Neuronal stem cell (in vitro differentiated cells): ENCODE data around the gene ULK4.
"Not testable (repeated sequence)": the region's sequence is repeated elsewhere in the genome, so short reads cannot be mapped to it uniquely, and the experiment has no call there.

ENCODE experiments used
- DNase-seq: peaks from one replicate; pipeline ENCODE4 v3.0.0-alpha.2; 2013; ENCODE audit warnings: low spot score
- H2AFZ ChIP-seq: one replicate; pipeline ENCODE4 v1.6.1; 2013; ENCODE audit warnings: mild to moderate bottlenecking, low read length, inconsistent platforms
- H2AK5ac ChIP-seq: 2 replicates; pipeline ENCODE4 v1.6.1; 2013; ENCODE audit warnings: low read depth, mild to moderate bottlenecking, inconsistent platforms, low read length, moderate library complexity, mixed read lengths
- H2BK120ac ChIP-seq: 2 replicates; pipeline ENCODE4 v1.6.1; 2013; ENCODE audit warnings: low read depth, mild to moderate bottlenecking, inconsistent platforms, low read length, moderate library complexity, mixed read lengths
- H2BK12ac ChIP-seq: one replicate; pipeline ENCODE4 v1.6.1; 2013; ENCODE audit warnings: low read length, inconsistent platforms
- H2BK15ac ChIP-seq: 2 replicates; pipeline ENCODE4 v1.6.1; 2013; ENCODE audit warnings: mild to moderate bottlenecking, low read length, inconsistent platforms, mixed read lengths
- H2BK5ac ChIP-seq: one replicate; pipeline ENCODE4 v1.6.1; 2013; ENCODE audit warnings: inconsistent platforms, mild to moderate bottlenecking, low read length, moderate library complexity
- H3K14ac ChIP-seq: one replicate; pipeline ENCODE4 v1.6.1; 2013; ENCODE audit warnings: low read length, inconsistent platforms
- H3K18ac ChIP-seq: 2 replicates; pipeline ENCODE4 v1.6.1; 2013; ENCODE audit warnings: low read length, inconsistent platforms
- H3K23ac ChIP-seq: 2 replicates; pipeline ENCODE4 v1.6.1; 2013; ENCODE audit warnings: low read depth, mild to moderate bottlenecking, mixed read lengths, low read length, inconsistent platforms; ENCODE audit not compliant: poor library complexity
- H3K27ac ChIP-seq: replicated peaks from 3 replicates; pipeline ENCODE4 v1.5.1; 2013; ENCODE audit warnings: low read length, inconsistent platforms
- H3K27me3 ChIP-seq, 3 experiments: 2 replicates each; pipeline ENCODE4 v1.6.1; 2013; ENCODE audit warnings: low read length in 3 of 3, mild to moderate bottlenecking in 2 of 3, inconsistent platforms in 1 of 3, low read depth in 1 of 3, mixed read lengths in 1 of 3, moderate library complexity in 1 of 3; ENCODE audit not compliant: control insufficient read depth in 3 of 3, insufficient read depth in 3 of 3
- H3K36me3 ChIP-seq, 2 donors: replicated peaks in 1 of 2; 2 replicates each; pipeline ENCODE4 v1.6.1; 2013; ENCODE audit warnings: low read length in 2 of 2; ENCODE audit not compliant: control insufficient read depth in 2 of 2, insufficient read depth in 2 of 2
- H3K4ac ChIP-seq: 2 replicates; pipeline ENCODE4 v1.6.1; 2013; ENCODE audit warnings: inconsistent platforms, mild to moderate bottlenecking, low read length, moderate library complexity
- H3K4me1 ChIP-seq, 2 donors: 1 replicate in 1 of 2; 2 replicates in 1 of 2; pipeline ENCODE4 v1.6.1; 2013; ENCODE audit warnings: low read length in 2 of 2, low read depth in 1 of 2; ENCODE audit not compliant: control insufficient read depth in 2 of 2, insufficient read depth in 1 of 2
- H3K4me2 ChIP-seq: one replicate; pipeline ENCODE4 v1.6.1; 2013; ENCODE audit warnings: mild to moderate bottlenecking, low read length, inconsistent platforms; ENCODE audit not compliant: insufficient read depth, poor library complexity, severe bottlenecking
- H3K4me3 ChIP-seq, 2 donors: 2 replicates each; pipeline ENCODE4 v1.5.1; 2013; ENCODE audit warnings: low read length in 2 of 2, mild to moderate bottlenecking in 2 of 2, inconsistent platforms in 1 of 2, moderate library complexity in 1 of 2
- H3K79me1 ChIP-seq: one replicate; pipeline ENCODE4 v1.6.1; 2013; ENCODE audit warnings: low read depth, mild to moderate bottlenecking, inconsistent platforms, low read length, moderate library complexity
- H3K9ac ChIP-seq: one replicate; pipeline ENCODE4 v1.6.1; 2013; ENCODE audit warnings: mild to moderate bottlenecking, low read depth, low read length, inconsistent platforms; ENCODE audit not compliant: poor library complexity
- H3K9me3 ChIP-seq, 2 donors: replicated peaks in 1 of 2; 2 replicates each; pipeline versions ENCODE3 to v1.6.1; 2013; ENCODE audit warnings: low read length in 2 of 2, mild to moderate bottlenecking in 2 of 2, inconsistent platforms in 1 of 2, low read depth in 1 of 2, mixed read lengths in 1 of 2, moderate library complexity in 1 of 2; ENCODE audit not compliant: control insufficient read depth in 2 of 2, insufficient read depth in 1 of 2
- H4K8ac ChIP-seq: one replicate; pipeline ENCODE4 v1.6.1; 2013; ENCODE audit warnings: low read depth, mild to moderate bottlenecking, inconsistent platforms, low read length, moderate library complexity
- H4K91ac ChIP-seq: one replicate; pipeline ENCODE4 v1.6.1; 2013; ENCODE audit warnings: low read length, low read depth, mild to moderate bottlenecking, inconsistent platforms; ENCODE audit not compliant: poor library complexity
- WGBS, 2 donors: extraction: QIAGEN DNeasy Blood & Tissue Kit; methylation state at CpG; one replicate each; pipeline ENCODE4 v1.1.7; 2013; ENCODE audit warnings: missing lambda C conversion rate in 2 of 2, mixed read lengths in 1 of 2; ENCODE audit not compliant: insufficient read length in 2 of 2, insufficient replicate concordance in 1 of 2; ENCODE audit errors: extremely low coverage in 2 of 2; 5-methylcytosine and 5-hydroxymethylcytosine counted together

Gene ULK4

DNA sequence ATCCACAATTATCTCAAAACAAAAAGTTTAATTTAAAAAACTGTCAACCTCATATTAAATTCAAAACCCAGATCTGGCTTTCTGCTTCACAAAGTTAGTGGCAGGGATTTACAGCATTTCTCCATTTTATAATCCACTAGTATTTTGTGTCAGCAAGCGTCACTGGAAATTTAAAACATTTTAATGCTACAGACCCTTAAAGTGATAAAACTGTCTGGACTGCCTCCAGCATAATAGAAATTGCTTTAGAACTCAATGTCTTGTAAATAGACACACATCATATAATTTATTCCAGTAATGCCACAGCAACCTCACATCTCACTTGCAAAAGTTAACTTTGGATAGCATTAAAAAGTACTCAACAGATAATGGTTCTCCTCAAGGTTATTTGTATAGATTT is 116.1 kb downstream of the ULK4 start:
- Histone ChIP-seq H3K4me1 (no peaks in the 10 kb centered on the region), H3K9me3 (peaks cover 0 to 12% of the 10 kb centered on the region in 2 donors), H3K4me2 (no peak overlapping the region), H2AK5ac (no peak overlapping the region), H3K18ac (no peak overlapping the region), H3K36me3 (no peaks in the 10 kb centered on the region), H3K9ac (no peak overlapping the region), H2BK15ac (no peak overlapping the region), H2BK120ac (no peak overlapping the region), H3K27ac (no peak overlapping the region), H3K23ac (no peak overlapping the region), H3K27me3 (no peaks in the 10 kb centered on the region), H3K79me1 (peaks cover 2% of the 10 kb centered on the region), H3K14ac (no peak overlapping the region), H3K4ac (no peak overlapping the region), H2BK5ac (no peak overlapping the region), H2BK12ac (no peak overlapping the region), H3K4me3 (no peak overlapping the region), H4K91ac (no peak overlapping the region), H2AFZ (no peak overlapping the region), H4K8ac (no peak overlapping the region)
- WGBS, 2 donors, result no CpG with 5 or more reads among the region's 1 CpG
- no peak for DNase-seq

DNA sequence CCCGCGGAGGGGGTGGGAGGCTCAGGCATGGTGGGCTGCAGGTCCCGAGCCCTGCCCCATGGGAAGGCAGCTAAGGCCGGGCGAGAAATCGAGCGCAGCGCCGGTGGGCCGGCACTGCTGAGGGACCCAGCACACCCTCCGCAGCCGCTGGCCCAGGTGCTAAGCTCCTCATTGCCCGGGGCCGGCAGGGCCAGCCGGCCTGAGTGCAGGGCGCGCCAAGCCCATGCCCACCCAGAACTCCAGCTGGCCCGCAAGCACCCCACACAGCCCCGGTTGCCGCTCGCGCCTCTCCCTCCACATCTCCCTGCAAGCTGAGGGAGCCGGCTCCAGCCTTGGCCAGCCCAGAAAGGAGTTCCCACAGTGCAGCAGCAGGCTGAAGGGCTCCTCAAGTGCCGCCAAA is 117.6 kb downstream of the ULK4 start:
- H3K4me1 ChIP-seq, H2BK15ac ChIP-seq, H3K18ac ChIP-seq, H3K4me3 ChIP-seq, H2BK5ac ChIP-seq, H3K9ac ChIP-seq, H2BK120ac ChIP-seq, H2BK12ac ChIP-seq, H3K36me3 ChIP-seq, H4K8ac ChIP-seq, H2AFZ ChIP-seq, H3K23ac ChIP-seq, H3K27me3 ChIP-seq, H3K27ac ChIP-seq, H3K79me1 ChIP-seq, H3K4me2 ChIP-seq, H2AK5ac ChIP-seq, H3K4ac ChIP-seq, DNase-seq, H4K91ac ChIP-seq: not testable (repeated sequence)
- Histone ChIP-seq H3K9me3 (peaks cover 0 to 15% of the 10 kb centered on the region in 2 donors), H3K14ac (peak overlapping the region; percentile 21)
- WGBS, 2 donors, result no CpG with 5 or more reads among the region's 24 CpGs

DNA sequence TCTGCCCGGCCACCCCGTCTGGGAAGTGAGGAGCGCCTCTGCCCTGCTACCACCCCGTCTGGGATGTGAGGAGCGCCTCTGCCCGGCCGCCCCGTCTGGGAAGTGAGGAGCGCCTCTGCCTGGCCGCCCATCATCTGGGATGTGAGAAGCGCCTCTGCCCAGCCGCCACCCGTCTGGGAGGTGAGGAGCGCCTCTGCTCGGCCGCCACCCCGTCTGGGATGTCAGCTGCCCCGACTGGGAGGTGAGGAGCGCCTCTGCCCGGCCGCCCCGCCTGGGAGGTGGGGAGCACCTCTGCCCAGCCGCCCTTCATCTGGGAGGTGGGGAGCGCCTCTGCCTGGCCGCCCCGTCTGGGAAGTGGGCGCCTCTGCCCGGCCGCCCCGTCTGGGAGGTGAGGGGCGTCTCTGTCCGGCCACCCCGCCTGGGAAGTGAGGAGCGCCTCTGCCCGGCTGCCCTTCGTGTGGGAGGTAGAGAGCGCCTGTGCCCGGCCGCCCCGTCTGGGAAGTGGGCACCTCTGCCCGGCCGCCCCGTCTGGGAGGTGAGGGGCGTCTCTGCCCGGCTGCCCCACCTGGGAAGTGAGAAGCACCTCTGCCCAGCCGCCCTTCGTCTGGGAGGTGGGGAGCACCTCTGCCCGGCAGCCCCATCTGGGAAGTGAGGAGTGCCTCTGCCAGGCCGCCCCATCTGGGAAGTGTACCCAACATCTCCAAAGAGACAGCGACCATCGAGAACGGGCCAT is 120.8 kb downstream of the ULK4 start:
- H3K23ac ChIP-seq, H2AFZ ChIP-seq, H3K4ac ChIP-seq, H3K4me2 ChIP-seq, H3K18ac ChIP-seq, H2AK5ac ChIP-seq, H3K4me3 ChIP-seq, H3K27ac ChIP-seq, H4K8ac ChIP-seq, H4K91ac ChIP-seq, H3K4me1 ChIP-seq, H2BK5ac ChIP-seq, H3K79me1 ChIP-seq, H3K27me3 ChIP-seq, DNase-seq, H2BK15ac ChIP-seq, H3K14ac ChIP-seq, H3K9ac ChIP-seq, H2BK12ac ChIP-seq, H3K36me3 ChIP-seq, H2BK120ac ChIP-seq: not testable (repeated sequence)
- peaks cover 0 to 15% of the 10 kb centered on the region in 2 donors for H3K9me3 ChIP-seq
- no CpG with 5 or more reads among the region's 52 CpGs for WGBS, 2 donors

DNA sequence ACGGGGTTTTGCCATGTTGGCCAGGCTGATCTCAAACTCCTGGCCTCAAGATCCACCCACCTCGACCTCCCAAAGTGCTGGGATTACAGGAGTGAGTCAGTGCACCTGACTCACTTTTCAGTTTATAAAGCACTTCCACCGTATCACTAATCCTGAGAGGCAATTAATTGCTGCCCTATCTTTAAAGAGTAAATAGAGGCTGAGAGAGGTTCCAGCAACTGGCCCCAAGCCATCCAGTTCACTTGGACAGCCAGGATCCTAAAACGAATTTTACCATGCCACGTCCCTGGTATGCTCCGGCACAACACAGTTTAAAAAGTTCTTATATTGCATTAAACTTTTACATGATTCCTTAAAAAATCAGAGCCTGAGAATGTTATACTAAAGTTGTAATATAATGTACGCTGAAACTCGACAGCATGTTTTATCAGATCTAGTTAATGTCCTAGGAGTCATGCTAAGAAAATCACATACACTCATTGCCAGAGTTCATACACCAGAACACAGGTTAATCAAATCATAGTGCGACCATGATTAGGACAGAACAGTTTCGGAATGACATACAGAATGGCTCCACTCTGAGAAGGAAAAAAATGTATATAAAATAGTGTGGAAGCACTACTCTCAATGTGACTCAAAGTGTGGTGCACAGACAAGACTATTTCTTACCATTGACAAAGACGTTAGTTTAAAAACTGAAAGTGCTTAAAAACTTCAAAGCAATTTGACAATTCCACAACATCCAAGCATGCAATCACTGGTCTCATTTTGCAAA is 125.4 kb downstream of the ULK4 start:
- no peak overlapping the region for H3K4me2 ChIP-seq
- no peak overlapping the region for H3K4ac ChIP-seq
- H3K27ac ChIP-seq, result no peak overlapping the region
- H2AFZ ChIP-seq, result no peak overlapping the region
- H3K9me3 ChIP-seq, result peaks cover 0 to 3% of the 10 kb centered on the region in 2 donors
- no peak overlapping the region for H3K23ac ChIP-seq
- H2BK15ac ChIP-seq, result no peak overlapping the region
- no peak overlapping the region for H2BK5ac ChIP-seq
- no peak for DNase-seq
- H3K27me3 ChIP-seq, result no peaks in the 10 kb centered on the region
- no peaks in the 10 kb centered on the region for H3K4me1 ChIP-seq
- no peak overlapping the region for H4K8ac ChIP-seq
- WGBS, 2 donors, result no CpG with 5 or more reads among the region's 11 CpGs
- no peak overlapping the region for H3K14ac ChIP-seq
- H2AK5ac ChIP-seq, result no peak overlapping the region
- H3K18ac ChIP-seq, result no peak overlapping the region
- H2BK12ac ChIP-seq, result no peak overlapping the region
- H3K36me3 ChIP-seq, result no peaks in the 10 kb centered on the region
- peaks cover 2% of the 10 kb centered on the region for H3K79me1 ChIP-seq
- no peak overlapping the region for H2BK120ac ChIP-seq
- H4K91ac ChIP-seq, result no peak overlapping the region
- H3K4me3 ChIP-seq, result no peak overlapping the region
- no peak overlapping the region for H3K9ac ChIP-seq
